Chondrocyte (in vitro differentiated cells): ENCODE results near the gene LILRB3. TPM values are rescaled to one million over a fixed set of nuclear protein-coding genes. Genes with fewer than 3 reads are reported as not detected.
"Not testable (repeated sequence)": the region's sequence is repeated elsewhere in the genome, so short reads cannot be mapped to it uniquely, and the experiment has no call there.

Experiments used
- DNase-seq: peaks from one replicate; pipeline ENCODE4 v3.0.0; 2021; ENCODE audit warnings: mixed read lengths, low spot score
- H3K27ac Mint-ChIP-seq: one replicate; pipeline ENCODE4 v1.8.0; 2021; ENCODE audit warnings: mild to moderate bottlenecking, moderate library complexity, mixed read lengths; ENCODE audit not compliant: unreplicated experiment
- H3K27me3 Mint-ChIP-seq: 2 replicates; pipeline ENCODE4 v1.8.0; 2021; ENCODE audit warnings: low read depth, mixed read lengths
- H3K36me3 Mint-ChIP-seq: 2 replicates; pipeline ENCODE4 v1.8.0; 2021; ENCODE audit warnings: low read depth, mixed read lengths
- H3K4me1 Mint-ChIP-seq: 2 replicates; pipeline ENCODE4 v1.8.0; 2021; ENCODE audit warnings: low read depth, mild to moderate bottlenecking, mixed read lengths
- H3K4me3 Mint-ChIP-seq: one replicate; pipeline ENCODE4 v1.8.0; 2021; ENCODE audit warnings: mild to moderate bottlenecking, moderate library complexity, mixed read lengths; ENCODE audit not compliant: unreplicated experiment
- H3K9me3 Mint-ChIP-seq: 2 replicates; pipeline ENCODE4 v1.8.0; 2021; ENCODE audit warnings: low read depth, mixed read lengths
- total RNA-seq: library from RNA; stranded (reverse); gene quantifications from 3 replicates; pipeline ENCODE4 v1.2.1, GENCODE V29; 2021
- TF ChIP-seq, protein P1 (sequence below): fragments of 200-600 bp; sonication (generic); IDR thresholded peaks from 2 replicates; pipeline ENCODE4 v1.5.0; 2021; ENCODE audit warnings: antibody characterized with exemption, mild to moderate bottlenecking, moderate library complexity

LILRB3 gene
- total RNA-seq, 1 donor from 2014 or later: not detected

DNA sequence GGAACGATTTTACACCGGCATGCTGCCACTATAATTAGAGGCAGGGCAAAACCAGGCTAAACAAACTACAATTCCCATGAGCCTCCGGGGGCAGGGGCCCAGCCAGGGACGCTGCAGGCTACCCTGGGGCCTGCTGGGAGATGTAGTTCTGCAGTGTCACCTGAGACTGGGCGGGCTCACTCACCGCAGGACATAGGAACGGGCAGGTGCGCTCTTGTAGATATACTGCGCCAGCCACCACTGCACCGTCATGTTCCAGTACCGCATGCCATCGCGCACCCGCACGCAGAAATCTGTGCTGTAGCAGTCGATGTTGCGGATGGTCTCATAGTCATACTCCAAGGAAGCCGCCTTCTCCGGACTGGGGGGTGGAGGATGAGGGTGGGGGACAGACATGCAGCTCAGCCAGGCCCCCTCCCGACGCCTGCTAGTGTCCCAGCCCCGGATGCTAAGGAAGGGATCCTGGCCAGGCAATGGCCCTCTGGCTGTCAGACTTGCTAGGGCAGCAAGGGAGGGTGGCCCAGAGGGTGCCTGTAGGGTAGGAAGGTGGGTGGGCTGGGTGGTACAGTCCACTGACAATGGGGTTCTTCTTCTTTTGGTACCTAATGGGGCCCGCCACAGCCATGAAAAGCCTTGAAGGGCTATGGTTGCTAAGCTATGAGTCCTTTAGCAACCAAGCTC lies 44.1 kb downstream of the LILRB3 start:
- no peak for DNase-seq
- no peaks in the 10 kb centered on the region for H3K27me3 Mint-ChIP-seq
- H3K9me3 Mint-ChIP-seq: no peaks in the 10 kb centered on the region
- H3K4me1 Mint-ChIP-seq: no peaks in the 10 kb centered on the region
- TF ChIP-seq, protein P1, sequence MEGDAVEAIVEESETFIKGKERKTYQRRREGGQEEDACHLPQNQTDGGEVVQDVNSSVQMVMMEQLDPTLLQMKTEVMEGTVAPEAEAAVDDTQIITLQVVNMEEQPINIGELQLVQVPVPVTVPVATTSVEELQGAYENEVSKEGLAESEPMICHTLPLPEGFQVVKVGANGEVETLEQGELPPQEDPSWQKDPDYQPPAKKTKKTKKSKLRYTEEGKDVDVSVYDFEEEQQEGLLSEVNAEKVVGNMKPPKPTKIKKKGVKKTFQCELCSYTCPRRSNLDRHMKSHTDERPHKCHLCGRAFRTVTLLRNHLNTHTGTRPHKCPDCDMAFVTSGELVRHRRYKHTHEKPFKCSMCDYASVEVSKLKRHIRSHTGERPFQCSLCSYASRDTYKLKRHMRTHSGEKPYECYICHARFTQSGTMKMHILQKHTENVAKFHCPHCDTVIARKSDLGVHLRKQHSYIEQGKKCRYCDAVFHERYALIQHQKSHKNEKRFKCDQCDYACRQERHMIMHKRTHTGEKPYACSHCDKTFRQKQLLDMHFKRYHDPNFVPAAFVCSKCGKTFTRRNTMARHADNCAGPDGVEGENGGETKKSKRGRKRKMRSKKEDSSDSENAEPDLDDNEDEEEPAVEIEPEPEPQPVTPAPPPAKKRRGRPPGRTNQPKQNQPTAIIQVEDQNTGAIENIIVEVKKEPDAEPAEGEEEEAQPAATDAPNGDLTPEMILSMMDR: no peak
- no peak overlapping the region for H3K27ac Mint-ChIP-seq
- H3K36me3 Mint-ChIP-seq: peaks cover 5% of the 10 kb centered on the region
- no peak overlapping the region for H3K4me3 Mint-ChIP-seq

DNA sequence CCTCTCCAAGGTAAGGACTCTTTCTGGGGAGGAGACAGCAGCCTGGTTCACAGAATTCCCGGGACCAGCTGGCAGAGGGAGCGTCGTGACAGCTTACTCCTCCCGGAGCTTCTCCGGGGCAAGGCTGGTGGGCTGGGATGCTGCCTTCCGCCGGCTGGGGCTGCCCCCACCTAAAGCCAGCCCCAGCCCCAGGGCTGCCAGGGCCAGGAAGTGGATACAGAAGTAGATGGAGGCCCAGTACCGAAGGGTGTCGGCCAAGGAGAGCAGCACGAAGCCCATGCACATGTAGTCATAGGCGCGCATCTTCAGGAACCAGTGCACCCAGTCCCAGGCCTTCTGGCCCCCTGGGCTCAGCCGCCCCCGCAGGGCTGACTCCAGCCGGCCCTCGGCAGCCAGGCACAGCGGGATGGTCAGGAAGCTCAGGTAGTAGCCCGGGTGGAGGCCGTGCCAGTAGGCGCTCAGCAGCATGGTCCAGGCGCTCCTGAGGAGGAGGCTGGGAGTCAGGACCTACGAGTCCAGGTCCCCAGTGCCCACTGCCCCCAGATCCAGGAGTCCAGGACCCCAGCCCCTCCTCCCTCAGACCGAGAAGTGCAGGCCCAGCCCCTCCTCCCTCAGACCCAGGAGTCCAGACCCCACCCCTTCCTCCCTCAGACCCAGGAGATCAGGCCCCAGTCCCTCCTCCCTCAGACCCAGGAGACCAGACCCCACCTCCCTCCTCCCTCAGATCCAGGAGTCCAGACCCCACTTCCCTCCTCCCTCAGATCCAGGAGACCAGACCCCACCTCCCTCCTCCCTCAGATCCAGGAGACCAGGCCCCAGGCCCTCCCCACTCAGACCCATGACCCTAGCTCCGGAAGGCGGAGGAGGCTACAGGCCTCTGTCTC lies 48.6 kb downstream of the LILRB3 start:
- no peak for DNase-seq
- Mint-ChIP-seq H3K9me3 (no peaks in the 10 kb centered on the region), H3K27me3 (no peaks in the 10 kb centered on the region), H3K4me3 (no peak overlapping the region), H3K27ac (no peak overlapping the region), H3K4me1 (peaks cover 5% of the 10 kb centered on the region), H3K36me3 (peaks cover 4% of the 10 kb centered on the region)
- TF ChIP-seq, protein P1: no peak

DNA sequence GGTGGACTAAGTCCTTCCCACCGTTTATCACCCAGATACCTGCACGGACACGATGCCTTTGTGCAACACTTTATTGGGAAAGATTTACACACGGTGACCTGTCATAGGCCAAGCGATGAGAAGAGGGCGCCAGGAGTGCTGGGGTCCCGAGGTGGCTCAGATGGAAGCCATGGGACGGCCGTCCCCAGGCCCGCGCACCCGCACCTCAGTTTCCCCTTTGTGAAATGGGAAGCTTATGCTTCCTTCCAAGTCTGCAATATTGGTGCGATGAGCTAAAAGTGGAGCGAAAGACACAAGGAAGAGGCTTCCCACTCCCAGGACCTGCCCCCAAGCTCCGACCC lies 49.5 kb downstream of the LILRB3 start:
- H3K36me3 Mint-ChIP-seq: peaks cover 4% of the 10 kb centered on the region
- peaks cover 5% of the 10 kb centered on the region for H3K4me1 Mint-ChIP-seq
- H3K27ac Mint-ChIP-seq: no peak overlapping the region
- no peak for DNase-seq
- TF ChIP-seq, protein P1: no peak
- H3K27me3 Mint-ChIP-seq: no peaks in the 10 kb centered on the region
- H3K9me3 Mint-ChIP-seq: no peaks in the 10 kb centered on the region
- H3K4me3 Mint-ChIP-seq: no peak overlapping the region

DNA sequence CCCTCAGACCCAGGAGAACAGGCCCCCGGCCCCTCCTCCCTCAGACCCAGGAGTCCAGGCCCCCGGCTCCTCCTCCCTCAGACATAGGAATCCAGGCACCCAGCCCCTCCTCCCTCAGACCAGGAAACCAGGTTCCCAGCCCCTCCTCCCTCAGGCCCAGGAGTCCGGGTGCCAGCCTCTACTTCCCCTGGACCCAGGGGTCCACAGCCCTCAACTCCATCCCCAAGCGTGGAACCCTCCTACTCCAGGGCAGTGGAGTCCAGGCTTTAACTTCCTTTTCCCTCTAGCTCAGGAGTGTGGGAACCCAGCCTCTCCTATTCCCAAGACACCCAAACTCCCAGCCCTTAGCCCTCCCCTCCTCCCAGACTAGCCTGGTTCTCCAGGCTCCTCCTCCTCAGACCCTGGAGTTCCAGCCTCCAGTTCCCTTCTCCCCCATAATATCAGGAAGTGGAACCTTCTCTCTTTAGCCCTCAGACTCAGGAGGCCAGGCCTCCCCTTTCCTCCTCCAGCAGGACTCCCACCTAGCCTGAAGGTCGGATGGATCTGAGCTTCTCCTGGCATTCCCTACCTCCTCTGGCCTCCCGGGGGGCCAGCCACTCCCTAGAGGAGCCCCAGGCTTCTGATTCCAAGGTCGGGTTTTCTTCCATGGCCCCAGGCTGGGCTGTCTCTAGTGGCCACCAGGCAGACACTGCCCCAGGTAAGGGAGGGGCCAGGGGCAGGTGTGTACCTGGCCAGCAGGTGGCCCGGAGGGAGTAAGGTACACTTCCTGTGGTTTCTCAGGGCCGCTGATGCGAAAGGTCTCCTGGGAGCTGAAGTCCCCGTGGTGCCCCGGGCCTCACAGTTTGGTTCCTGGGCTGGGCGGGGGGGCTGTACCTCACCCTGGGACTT lies 50.1 kb downstream of the LILRB3 start, which contains the start of gene TMC4:
TSS of gene TMC4 (minus strand) at position 690 of the 888 bp plus-strand sequence. CDS start at position 647, 43 bp downstream.
- H3K4me3 Mint-ChIP-seq: no peak within 1 kb of the TSS
- no peaks in the 10 kb centered on the region for H3K27me3 Mint-ChIP-seq
- DNase-seq: no peak
- peaks cover 4% of the 10 kb centered on the region for H3K36me3 Mint-ChIP-seq
- H3K27ac Mint-ChIP-seq: peak within 1 kb of the TSS; percentile 32
- peaks cover 5% of the 10 kb centered on the region for H3K4me1 Mint-ChIP-seq
- H3K9me3 Mint-ChIP-seq: no peaks in the 10 kb centered on the region
- TF ChIP-seq, protein P1: no peak

DNA sequence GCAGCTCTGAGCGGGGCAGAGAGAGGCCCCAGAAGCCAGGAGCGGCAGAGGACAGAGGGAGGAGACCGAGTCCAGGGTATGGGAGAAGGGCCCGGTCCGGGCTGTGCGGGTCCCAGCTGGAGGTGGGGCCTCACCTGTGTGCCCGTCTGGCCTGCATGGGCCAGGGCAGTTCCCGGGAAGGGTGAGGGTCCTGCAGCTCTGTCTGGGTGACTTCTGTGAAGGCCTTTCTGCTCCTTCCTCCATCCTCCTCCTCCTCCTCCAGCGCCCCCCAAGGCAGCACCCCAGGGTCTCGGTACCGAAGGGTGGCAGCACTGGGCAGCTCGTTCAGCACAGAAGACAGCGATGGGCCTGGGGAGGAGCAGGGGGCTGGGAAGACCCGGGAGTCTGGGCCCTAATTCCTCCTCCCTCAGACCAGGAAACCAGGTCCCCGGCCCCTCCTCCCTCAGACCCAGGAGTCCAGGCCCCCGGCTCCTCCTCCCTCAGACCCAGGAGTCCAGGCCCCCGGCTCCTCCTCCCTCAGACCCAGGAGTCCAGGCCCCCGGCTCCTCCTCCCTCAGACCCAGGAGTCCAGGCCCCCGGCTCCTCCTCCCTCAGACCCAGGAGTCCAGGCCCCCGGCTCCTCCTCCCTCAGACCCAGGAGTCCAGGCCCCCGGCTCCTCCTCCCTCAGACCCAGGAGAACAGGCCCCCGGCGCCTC lies 50.9 kb downstream of the LILRB3 start:
- not testable (repeated sequence) for H3K27me3 Mint-ChIP-seq, H3K36me3 Mint-ChIP-seq, DNase-seq, H3K9me3 Mint-ChIP-seq, H3K4me1 Mint-ChIP-seq, H3K27ac Mint-ChIP-seq, H3K4me3 Mint-ChIP-seq
